ENCODE measurements around the gene ALG8.

The ALG8 gene

DNA sequence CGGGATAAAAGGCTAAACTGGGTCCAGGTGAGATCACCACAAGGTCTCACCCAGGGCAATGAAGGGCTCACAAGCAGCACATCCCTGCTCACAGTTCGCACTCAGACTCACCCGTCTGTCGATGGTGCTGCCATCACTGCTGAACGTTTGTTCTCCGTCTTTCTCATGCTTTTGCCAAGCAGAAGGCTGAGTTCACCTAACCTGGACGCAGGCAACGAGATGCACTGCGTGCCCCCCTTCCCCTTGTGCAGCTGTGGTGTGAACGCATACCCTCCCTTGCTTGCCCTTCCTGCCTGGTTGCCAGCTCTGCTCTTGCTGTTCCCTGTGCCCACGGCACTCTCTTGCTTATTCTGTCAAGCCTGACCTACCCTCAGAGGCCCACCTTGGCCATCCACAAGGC lies 31.0 kb upstream of the ALG8 start:
- Mint-ChIP-seq H3K4me3 (no peak overlapping the region), H3K27ac (ENCODE audit: low read depth) (no peak overlapping the region), H3K27me3 (no peaks in the 10 kb centered on the region), H3K9me3 (no peaks in the 10 kb centered on the region), H3K36me3 (ENCODE audit: insufficient read depth) (peaks cover 1% of the 10 kb centered on the region), H3K4me1 (no peaks in the 10 kb centered on the region)
- ATAC-seq (replicated peaks; ENCODE audit: extremely low read depth, poor library complexity, severe bottlenecking) (no peak), DNase-seq (ENCODE audit: low spot score in 2 of 2) (no peak)

DNA sequence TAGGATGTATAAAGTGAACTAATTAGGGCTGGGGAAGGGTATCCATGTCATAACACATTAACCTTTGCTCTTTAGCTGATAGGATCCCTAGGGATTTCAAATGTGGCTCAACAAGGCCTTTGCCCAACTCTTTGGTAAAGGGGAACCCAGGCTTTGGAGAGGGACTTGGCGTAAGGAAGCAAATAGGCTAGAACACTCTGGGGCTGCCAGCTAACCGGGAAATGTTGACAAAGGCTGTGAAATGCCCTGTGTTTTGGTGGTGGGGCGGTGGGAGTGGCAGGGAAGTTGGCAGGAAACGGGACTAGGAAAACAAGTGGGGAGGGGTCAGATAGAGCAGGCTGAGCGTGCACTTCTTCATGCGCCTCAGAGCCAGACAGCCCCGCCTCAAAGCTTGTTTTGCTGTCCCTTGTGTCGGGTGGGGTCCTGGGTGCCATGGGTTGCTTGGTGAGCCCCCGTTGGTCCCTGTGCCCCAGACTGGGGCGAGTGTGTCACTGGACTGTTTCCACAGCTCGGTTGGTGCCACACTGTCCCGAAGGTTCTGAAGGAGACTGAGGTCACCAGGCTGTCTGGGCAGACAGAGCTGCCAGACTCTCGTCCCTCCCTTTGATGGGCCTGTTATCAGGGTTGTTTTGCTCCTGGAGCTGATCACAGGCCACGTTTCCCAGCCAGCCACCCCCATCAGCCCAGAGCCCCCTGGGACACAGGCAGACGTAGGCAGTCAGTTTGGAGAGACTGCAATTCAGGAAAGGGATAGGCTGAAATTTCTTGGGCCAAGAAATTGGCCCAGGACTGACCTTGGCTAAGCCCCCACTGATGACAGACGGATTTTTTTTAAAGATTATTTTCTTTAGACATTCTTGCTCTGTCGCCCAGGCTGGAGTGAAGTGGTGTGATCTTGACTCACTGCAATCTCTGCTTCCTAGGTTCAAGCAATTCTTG lies 29.4 kb upstream of the ALG8 start:
- H3K4me3 Mint-ChIP-seq: no peak overlapping the region
- ATAC-seq (replicated peaks; ENCODE audit: extremely low read depth, poor library complexity, severe bottlenecking): no peak
- no peak overlapping the region for H3K27ac Mint-ChIP-seq (ENCODE audit: low read depth)
- H3K27me3 Mint-ChIP-seq: no peaks in the 10 kb centered on the region
- H3K36me3 Mint-ChIP-seq (ENCODE audit: insufficient read depth): peaks cover 1% of the 10 kb centered on the region
- H3K4me1 Mint-ChIP-seq: no peaks in the 10 kb centered on the region
- H3K9me3 Mint-ChIP-seq: no peaks in the 10 kb centered on the region
- no peak for DNase-seq (ENCODE audit: low spot score in 2 of 2)

DNA sequence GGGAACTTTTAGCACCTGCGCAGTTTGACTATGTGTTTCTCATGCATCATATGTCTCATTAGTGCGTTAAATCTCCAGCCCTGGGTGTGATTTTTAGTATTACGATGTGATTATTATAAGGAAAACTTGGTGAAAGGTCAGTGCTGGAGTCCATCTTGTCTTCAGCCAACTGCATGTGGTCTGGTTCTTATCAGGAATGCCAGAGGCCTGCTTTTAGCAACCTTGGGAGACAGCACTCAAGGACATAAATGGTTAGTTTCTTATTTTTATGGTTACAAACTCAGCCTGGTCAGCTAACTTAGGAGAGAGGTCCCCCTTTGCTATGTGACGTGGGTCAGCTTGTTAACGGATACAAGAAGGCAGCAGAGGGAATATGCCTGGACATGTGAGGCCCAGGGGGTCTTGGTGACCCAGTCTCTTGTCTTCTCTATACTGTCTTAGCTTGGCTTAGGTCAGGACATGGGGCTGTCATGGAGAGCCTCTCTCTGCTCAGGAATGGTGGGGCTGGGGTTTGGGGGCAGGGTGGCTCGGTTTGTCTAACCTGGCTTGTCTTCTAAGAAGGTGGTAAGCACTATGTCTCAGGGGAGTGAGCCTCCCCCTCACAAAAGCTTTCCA lies 27.5 kb upstream of the ALG8 start:
- ATAC-seq (replicated peaks; ENCODE audit: extremely low read depth, poor library complexity, severe bottlenecking) (no peak), DNase-seq (ENCODE audit: low spot score in 2 of 2) (no peak)
- H3K27me3 Mint-ChIP-seq: no peaks in the 10 kb centered on the region
- H3K27ac Mint-ChIP-seq (ENCODE audit: low read depth): no peak overlapping the region
- no peaks in the 10 kb centered on the region for H3K36me3 Mint-ChIP-seq (ENCODE audit: insufficient read depth)
- no peak overlapping the region for H3K4me3 Mint-ChIP-seq
- H3K9me3 Mint-ChIP-seq: no peaks in the 10 kb centered on the region
- no peaks in the 10 kb centered on the region for H3K4me1 Mint-ChIP-seq

DNA sequence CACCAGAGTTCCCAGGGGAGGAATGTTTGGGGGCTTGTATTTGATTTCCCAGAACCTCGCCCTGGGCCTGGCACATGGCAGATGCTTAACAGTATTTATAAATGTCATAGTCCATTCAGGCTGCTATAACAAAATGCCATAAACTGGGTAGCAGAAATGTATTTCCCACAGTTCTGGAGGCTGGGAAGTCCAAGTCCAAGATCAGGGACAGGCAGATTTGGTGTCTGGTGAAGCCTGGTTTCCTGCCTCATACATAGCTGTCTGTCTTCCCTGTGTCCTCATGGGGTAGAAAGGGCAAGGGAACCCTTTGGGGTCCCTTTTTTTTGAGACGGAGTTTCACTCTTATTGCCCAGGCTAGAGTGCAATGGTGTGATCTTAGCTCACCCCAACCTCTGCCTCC lies 25.0 kb upstream of the ALG8 start:
- Mint-ChIP-seq H3K4me1 (no peaks in the 10 kb centered on the region), H3K4me3 (no peak overlapping the region), H3K27me3 (no peaks in the 10 kb centered on the region), H3K27ac (ENCODE audit: low read depth) (no peak overlapping the region), H3K36me3 (ENCODE audit: insufficient read depth) (no peaks in the 10 kb centered on the region), H3K9me3 (no peaks in the 10 kb centered on the region)
- DNase-seq (ENCODE audit: low spot score in 2 of 2) (no peak), ATAC-seq (replicated peaks; ENCODE audit: extremely low read depth, poor library complexity, severe bottlenecking) (no peak)

DNA sequence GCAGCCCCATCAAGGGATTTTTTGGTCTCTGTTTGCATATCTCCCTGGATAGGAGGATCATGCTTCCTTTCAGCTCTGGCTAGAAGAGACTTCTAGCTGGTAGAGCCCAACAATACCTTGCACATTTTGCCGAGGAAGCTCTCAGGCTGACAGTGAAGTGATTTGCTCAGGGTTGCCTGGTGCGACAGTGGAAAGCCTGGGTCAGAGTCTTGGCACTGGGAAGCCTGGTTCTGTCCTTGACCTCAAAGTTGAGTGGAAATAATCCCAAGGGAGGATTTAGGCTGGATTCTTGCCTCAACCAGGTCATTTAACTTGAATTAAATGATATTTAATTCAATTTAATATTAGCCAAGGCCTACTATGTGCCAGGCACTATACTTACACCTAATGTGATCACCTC lies 24.4 kb upstream of the ALG8 start:
- Mint-ChIP-seq H3K9me3 (no peaks in the 10 kb centered on the region), H3K27ac (ENCODE audit: low read depth) (no peak overlapping the region), H3K27me3 (no peaks in the 10 kb centered on the region), H3K4me3 (no peak overlapping the region), H3K36me3 (ENCODE audit: insufficient read depth) (no peaks in the 10 kb centered on the region), H3K4me1 (no peaks in the 10 kb centered on the region)
- ATAC-seq (replicated peaks; ENCODE audit: extremely low read depth, poor library complexity, severe bottlenecking) (no peak), DNase-seq (ENCODE audit: low spot score in 2 of 2) (no peak)

DNA sequence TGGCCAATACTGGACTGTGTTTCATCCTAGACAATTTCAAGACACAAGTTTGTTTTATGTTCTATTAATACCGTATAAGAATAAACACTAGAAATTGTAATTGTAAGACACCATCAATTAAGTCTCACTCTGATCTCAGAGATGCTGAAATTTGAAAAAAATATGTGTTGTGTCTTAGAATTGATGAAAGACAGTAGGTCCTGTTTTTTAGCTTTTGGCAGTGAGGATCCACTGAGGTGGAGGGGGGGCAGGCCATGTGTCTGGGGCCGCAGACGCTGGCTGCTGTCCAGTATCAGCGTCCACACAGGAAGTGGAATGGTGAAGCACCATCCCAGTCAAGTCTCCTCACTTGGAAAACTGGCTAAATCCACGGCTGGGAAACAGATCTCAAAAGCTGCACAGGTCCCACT lies 22.5 kb upstream of the ALG8 start:
- Mint-ChIP-seq H3K36me3 (ENCODE audit: insufficient read depth) (no peaks in the 10 kb centered on the region), H3K9me3 (no peaks in the 10 kb centered on the region), H3K4me1 (no peaks in the 10 kb centered on the region), H3K27ac (ENCODE audit: low read depth) (peak overlapping the region; percentile 55), H3K27me3 (no peaks in the 10 kb centered on the region), H3K4me3 (no peak overlapping the region)
- no peak for DNase-seq (ENCODE audit: low spot score in 2 of 2)
- no peak for ATAC-seq (replicated peaks; ENCODE audit: extremely low read depth, poor library complexity, severe bottlenecking)

DNA sequence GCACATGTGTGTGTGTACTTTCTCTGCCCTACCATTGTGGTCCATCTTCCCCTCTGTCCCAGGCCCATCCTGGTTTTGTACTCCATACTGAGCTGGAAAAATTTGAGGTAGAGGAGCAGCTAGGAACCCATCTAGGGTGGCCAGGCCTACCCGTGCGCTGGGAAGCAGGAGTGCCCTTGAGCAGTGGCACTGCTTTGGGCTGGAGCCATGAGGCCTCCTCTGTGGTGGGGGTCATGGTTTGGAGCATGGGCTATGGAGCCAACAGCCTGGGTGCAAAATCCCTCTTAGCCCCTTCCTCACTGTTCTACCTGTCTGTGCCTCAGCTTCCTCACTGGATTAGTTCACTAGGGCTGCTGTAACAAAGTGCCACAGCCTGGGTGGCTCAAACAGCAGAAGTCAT lies 21.9 kb upstream of the ALG8 start:
- Mint-ChIP-seq H3K27me3 (no peaks in the 10 kb centered on the region), H3K9me3 (no peaks in the 10 kb centered on the region), H3K27ac (ENCODE audit: low read depth) (no peak overlapping the region), H3K36me3 (ENCODE audit: insufficient read depth) (no peaks in the 10 kb centered on the region), H3K4me3 (no peak overlapping the region), H3K4me1 (no peaks in the 10 kb centered on the region)
- DNase-seq (ENCODE audit: low spot score in 2 of 2) (no peak), ATAC-seq (replicated peaks; ENCODE audit: extremely low read depth, poor library complexity, severe bottlenecking) (no peak)

DNA sequence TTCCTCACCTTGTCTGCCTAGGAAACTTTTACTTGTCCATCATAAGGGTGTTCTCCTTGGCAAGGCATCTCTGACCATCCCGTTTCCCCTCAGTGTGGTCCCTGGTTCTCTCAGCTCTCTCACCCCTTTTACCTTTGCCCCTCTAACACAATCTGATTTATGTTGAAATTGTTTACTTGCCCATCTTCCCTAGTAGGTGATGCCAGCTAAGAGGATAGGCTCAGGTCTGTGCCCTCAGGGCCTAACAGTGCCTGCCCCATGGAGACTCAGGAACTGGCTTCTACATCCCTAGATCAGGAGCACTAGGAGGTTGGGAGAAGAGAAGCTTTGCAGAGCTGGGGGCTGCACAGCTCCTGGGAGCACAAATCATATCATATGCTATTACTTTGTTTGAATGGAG lies 21.1 kb upstream of the ALG8 start:
- no peaks in the 10 kb centered on the region for H3K36me3 Mint-ChIP-seq (ENCODE audit: insufficient read depth)
- H3K27me3 Mint-ChIP-seq: no peaks in the 10 kb centered on the region
- no peak for ATAC-seq (replicated peaks; ENCODE audit: extremely low read depth, poor library complexity, severe bottlenecking)
- H3K4me3 Mint-ChIP-seq: no peak overlapping the region
- DNase-seq (ENCODE audit: low spot score in 2 of 2): no peak
- no peaks in the 10 kb centered on the region for H3K9me3 Mint-ChIP-seq
- H3K4me1 Mint-ChIP-seq: no peaks in the 10 kb centered on the region
- H3K27ac Mint-ChIP-seq (ENCODE audit: low read depth): no peak overlapping the region

DNA sequence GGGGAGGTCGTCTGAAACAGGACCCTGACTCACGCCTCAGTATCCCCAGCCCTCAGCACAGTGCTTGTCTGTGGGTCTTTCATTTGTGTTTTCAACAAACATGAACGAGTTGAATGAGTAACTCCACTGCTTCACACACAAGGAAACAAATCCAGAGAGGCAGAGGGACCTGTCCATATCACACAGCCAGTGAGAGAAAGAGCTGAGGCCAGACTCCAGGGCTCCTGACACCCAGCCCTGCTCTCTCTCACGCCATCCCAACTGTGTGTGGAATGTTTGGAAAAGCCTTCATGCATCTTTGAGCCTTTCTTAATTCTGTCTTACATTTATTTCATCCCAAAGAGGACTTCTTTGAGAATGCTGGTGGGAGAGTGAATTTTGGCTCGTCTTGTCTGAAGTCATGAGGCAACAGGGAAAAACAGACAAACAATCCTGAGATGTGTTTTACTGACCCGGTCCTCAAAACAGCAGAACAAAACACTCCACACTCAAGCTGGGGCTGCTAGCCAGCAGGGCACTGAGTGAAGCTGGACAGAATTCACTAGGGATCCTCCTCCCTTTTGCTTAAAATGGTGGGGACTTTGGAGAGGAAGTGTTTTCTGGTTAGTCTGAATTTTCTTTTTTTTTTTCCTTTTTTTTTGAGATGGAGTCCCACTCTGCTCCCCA lies 19.7 kb upstream of the ALG8 start:
- Mint-ChIP-seq H3K4me1 (no peaks in the 10 kb centered on the region), H3K27me3 (no peaks in the 10 kb centered on the region), H3K9me3 (no peaks in the 10 kb centered on the region), H3K36me3 (ENCODE audit: insufficient read depth) (no peaks in the 10 kb centered on the region), H3K27ac (ENCODE audit: low read depth) (no peak overlapping the region), H3K4me3 (no peak overlapping the region)
- DNase-seq (ENCODE audit: low spot score in 2 of 2) (no peak), ATAC-seq (replicated peaks; ENCODE audit: extremely low read depth, poor library complexity, severe bottlenecking) (no peak)

DNA sequence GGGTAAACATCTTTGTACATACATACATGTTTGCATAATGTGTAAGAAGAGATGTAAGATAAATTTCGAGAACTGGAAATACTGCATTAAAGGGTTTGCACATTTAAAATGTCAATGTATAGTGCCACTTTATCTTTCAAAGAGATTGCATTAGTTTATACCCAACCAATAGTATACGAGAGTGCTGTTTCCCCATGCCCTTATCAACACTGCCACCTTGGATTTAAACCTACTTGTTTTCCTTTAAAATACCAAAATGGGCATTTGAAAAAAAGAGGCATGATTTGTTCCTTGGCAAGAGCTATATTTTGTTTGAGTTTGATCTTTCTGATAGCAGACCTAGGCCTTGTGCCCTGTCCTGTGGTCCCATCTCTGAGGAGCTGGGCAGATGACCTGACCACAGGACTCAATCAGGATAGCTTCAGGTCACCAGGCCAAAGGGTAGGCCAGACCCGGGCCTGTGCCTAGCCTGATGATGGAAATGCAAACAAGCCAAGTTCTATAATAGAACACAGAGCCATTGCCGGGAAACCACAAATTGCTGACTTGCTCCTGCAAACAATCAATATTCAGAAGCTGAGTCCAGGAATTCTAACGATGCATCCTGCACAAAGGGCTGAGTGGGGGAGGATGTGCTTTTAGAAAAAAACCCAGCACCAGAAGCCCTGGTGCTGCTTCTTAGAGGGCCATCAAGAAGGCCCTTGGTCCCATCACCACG lies 16.9 kb upstream of the ALG8 start:
- no peak for DNase-seq (ENCODE audit: low spot score in 2 of 2)
- Mint-ChIP-seq H3K9me3 (no peaks in the 10 kb centered on the region), H3K4me1 (no peaks in the 10 kb centered on the region), H3K36me3 (ENCODE audit: insufficient read depth) (no peaks in the 10 kb centered on the region), H3K27ac (ENCODE audit: low read depth) (no peak overlapping the region), H3K27me3 (no peaks in the 10 kb centered on the region), H3K4me3 (no peak overlapping the region)
- ATAC-seq (replicated peaks; ENCODE audit: extremely low read depth, poor library complexity, severe bottlenecking): no peak

DNA sequence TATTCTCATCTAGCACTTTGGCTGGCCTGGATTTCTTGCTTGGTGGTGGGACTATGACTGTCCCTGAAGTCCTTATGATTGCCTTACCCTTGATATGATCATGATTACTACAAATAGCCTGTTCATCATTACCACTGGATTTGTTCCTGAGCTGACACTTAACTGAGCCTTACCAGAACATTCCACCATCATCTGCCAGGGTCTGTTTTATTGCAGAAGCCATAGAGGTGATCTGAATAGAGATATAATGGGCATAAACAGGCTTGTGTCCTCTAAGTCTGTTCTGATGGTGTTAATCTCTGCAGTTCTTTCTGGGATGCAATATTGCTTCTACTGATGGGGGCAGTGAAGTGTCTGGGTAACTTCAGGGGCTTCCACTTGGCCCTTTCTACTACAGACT lies 12.4 kb upstream of the ALG8 start:
- no peak for ATAC-seq (replicated peaks; ENCODE audit: extremely low read depth, poor library complexity, severe bottlenecking)
- Mint-ChIP-seq H3K27ac (ENCODE audit: low read depth) (no peak overlapping the region), H3K36me3 (ENCODE audit: insufficient read depth) (no peaks in the 10 kb centered on the region)

DNA sequence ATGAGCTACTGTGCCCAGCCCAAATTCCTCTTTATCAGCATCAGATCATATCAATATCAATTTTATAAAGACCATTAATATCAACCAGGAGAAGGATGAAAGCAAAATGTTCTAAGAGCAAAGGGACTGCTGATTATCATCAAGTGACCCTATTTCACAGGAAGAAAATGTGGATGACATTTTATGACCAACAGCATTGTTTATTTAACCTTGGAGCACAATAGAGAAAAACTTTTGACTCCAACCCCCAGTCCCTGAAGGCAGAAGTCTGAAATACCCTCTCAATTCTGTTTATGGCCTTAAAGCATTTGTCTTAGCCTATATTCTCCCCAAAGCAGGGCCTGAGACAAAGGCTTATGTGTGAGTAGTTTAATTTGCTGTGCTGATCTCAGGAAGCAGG lies 11.3 kb upstream of the ALG8 start:
- Mint-ChIP-seq H3K27ac (ENCODE audit: low read depth) (no peak overlapping the region), H3K4me1 (no peaks in the 10 kb centered on the region), H3K27me3 (no peaks in the 10 kb centered on the region), H3K9me3 (no peaks in the 10 kb centered on the region), H3K4me3 (no peak overlapping the region), H3K36me3 (ENCODE audit: insufficient read depth) (no peaks in the 10 kb centered on the region)
- ATAC-seq (replicated peaks; ENCODE audit: extremely low read depth, poor library complexity, severe bottlenecking) (no peak), DNase-seq (ENCODE audit: low spot score in 2 of 2) (no peak)

More for the DNA sequence above, 12.4 kb upstream of the ALG8 start:
- no peaks in the 10 kb centered on the region for H3K4me1 Mint-ChIP-seq
- H3K4me3 Mint-ChIP-seq: no peak overlapping the region
- H3K9me3 Mint-ChIP-seq: no peaks in the 10 kb centered on the region
- H3K27me3 Mint-ChIP-seq: no peaks in the 10 kb centered on the region
- DNase-seq (ENCODE audit: low spot score in 2 of 2): no peak
